OCI-LY1 (cell line): ENCODE measurements around the gene MED27.

Experiments
- H2AFZ ChIP-seq: fragments of 200-600 bp; sonication (generic), shearing (Covaris generic); 2 replicates; pipeline ENCODE4 v1.6.0; 2014; ENCODE audit warnings: antibody characterized with exemption, mild to moderate bottlenecking, low read length
- H3F3A ChIP-seq: fragments of 200-600 bp; sonication (generic), shearing (Covaris generic); 2 replicates; pipeline ENCODE4 v1.6.0; 2014; ENCODE audit warnings: mild to moderate bottlenecking, antibody characterized with exemption, low read length, moderate library complexity; ENCODE audit not compliant: insufficient read depth
- H3K27ac ChIP-seq: fragments of 200-600 bp; sonication (generic); 2 replicates; pipeline ENCODE4 v1.5.1; 2014; ENCODE audit warnings: low read length, mixed run types, mild to moderate bottlenecking, low read depth; ENCODE audit not compliant: poor library complexity, severe bottlenecking
- H3K27me3 ChIP-seq: fragments of 200-600 bp; sonication (generic); 2 replicates; pipeline ENCODE4 v1.6.0; 2014; ENCODE audit warnings: antibody characterized with exemption, mild to moderate bottlenecking, low read length, moderate library complexity; ENCODE audit not compliant: insufficient read depth
- H3K36me3 ChIP-seq: fragments of 200-600 bp; sonication (generic); 2 replicates; pipeline ENCODE4 v1.6.1; 2014; ENCODE audit warnings: mild to moderate bottlenecking, antibody characterized with exemption, low read length, moderate library complexity, mixed read lengths; ENCODE audit not compliant: insufficient read depth
- H3K4me1 ChIP-seq: fragments of 200-600 bp; sonication (generic); 2 replicates; pipeline ENCODE4 v1.5.1; 2014; ENCODE audit warnings: mild to moderate bottlenecking, low read length, moderate library complexity; ENCODE audit not compliant: insufficient read depth, severe bottlenecking
- H3K4me2 ChIP-seq: fragments of 200-600 bp; sonication (generic), shearing (Covaris generic); 2 replicates; pipeline ENCODE4 v1.6.1; 2014; ENCODE audit warnings: low read length
- H3K4me3 ChIP-seq: fragments of 200-600 bp; sonication (generic); 2 replicates; pipeline ENCODE4 v1.5.1; 2014; ENCODE audit warnings: low read length, low read depth, mild to moderate bottlenecking, mixed read lengths; ENCODE audit not compliant: poor library complexity, severe bottlenecking
- H3K79me2 ChIP-seq: fragments of 200-600 bp; shearing (Covaris generic); 2 replicates; pipeline ENCODE4 v1.6.1; 2016; ENCODE audit warnings: mixed run types, low read length, mixed read lengths; ENCODE audit not compliant: insufficient read depth
- H3K9ac ChIP-seq: fragments of 200-600 bp; sonication (generic), shearing (Covaris generic); 2 replicates; pipeline ENCODE4 v1.6.1; 2014; ENCODE audit warnings: mild to moderate bottlenecking, low read length, mixed read lengths
- H3K9me2 ChIP-seq: fragments of 200-600 bp; sonication (generic), shearing (Covaris generic); 2 replicates; pipeline ENCODE4 v1.6.1; 2014; ENCODE audit warnings: low read depth, mild to moderate bottlenecking, low read length, mixed read lengths
- H3K9me3 ChIP-seq: fragments of 200-600 bp; shearing (Covaris generic); 2 replicates; pipeline ENCODE4 v1.6.1; 2014; ENCODE audit warnings: low read length, mixed read lengths
- H4K20me1 ChIP-seq: fragments of 200-600 bp; sonication (generic), shearing (Covaris generic); 2 replicates; pipeline ENCODE4 v1.6.0; 2016; ENCODE audit warnings: mild to moderate bottlenecking, low read length; ENCODE audit not compliant: insufficient read depth
- CTCF ChIP-seq: fragments of 200-600 bp; sonication (generic), shearing (Covaris generic); IDR thresholded peaks from 2 replicates; pipeline ENCODE4 v1.5.1; 2017; ENCODE audit warnings: mild to moderate bottlenecking, antibody characterized with exemption, low read length, moderate library complexity, mixed read lengths
- EZH2 ChIP-seq: fragments of 200-600 bp; sonication (generic), shearing (Covaris generic); IDR thresholded peaks from 2 replicates; pipeline ENCODE4 v1.8.0; 2017; ENCODE audit warnings: borderline replicate concordance, mixed run types, mild to moderate bottlenecking, antibody characterized with exemption, low read length, moderate library complexity, mixed read lengths

The MED27 gene

DNA sequence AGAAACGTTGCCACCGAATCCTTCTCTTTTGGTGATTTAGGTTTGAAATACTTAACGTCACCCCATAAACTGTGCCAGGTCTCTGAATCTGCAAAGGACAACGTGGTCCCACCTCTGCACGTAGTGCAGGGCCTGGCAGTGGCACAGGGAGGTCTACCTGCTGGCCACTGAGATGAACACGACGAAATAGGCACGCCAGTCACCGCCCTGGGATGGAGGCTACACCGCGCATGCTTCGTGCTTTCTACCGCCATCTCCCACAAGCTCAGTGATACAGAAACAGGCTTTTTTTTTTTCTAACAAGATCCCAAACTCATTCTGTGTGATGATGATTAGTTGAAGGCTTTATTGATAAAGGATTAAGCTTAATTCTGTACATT is 199.8 kb downstream of the MED27 start:
- Histone ChIP-seq H3K36me3 (no peaks in the 10 kb centered on the region), H3F3A (no peaks in the 10 kb centered on the region), H3K27ac (no peak overlapping the region), H3K4me1 (no peaks in the 10 kb centered on the region), H3K9me2 (no peaks in the 10 kb centered on the region), H2AFZ (no peak overlapping the region), H3K79me2 (no peaks in the 10 kb centered on the region), H3K9me3 (no peaks in the 10 kb centered on the region), H3K4me2 (no peak overlapping the region), H3K9ac (no peak overlapping the region), H3K4me3 (no peak overlapping the region), H4K20me1 (no peaks in the 10 kb centered on the region), H3K27me3 (no peaks in the 10 kb centered on the region)
- TF ChIP-seq EZH2: no peak
- TF ChIP-seq CTCF: no peak

GRCh38 chr9:131879181-131879910 is 200.3 kb downstream of the MED27 start:
- H3K9me3 ChIP-seq: no peaks in the 10 kb centered on the region
- H3K27ac ChIP-seq: no peak overlapping the region
- no peak overlapping the region for H3K9ac ChIP-seq
- no peaks in the 10 kb centered on the region for H3K4me1 ChIP-seq
- H3K4me2 ChIP-seq: no peak overlapping the region
- no peaks in the 10 kb centered on the region for H3F3A ChIP-seq
- H4K20me1 ChIP-seq: no peaks in the 10 kb centered on the region
- H3K36me3 ChIP-seq: no peaks in the 10 kb centered on the region
- H3K4me3 ChIP-seq: no peak overlapping the region
- no peaks in the 10 kb centered on the region for H3K9me2 ChIP-seq
- H3K79me2 ChIP-seq: no peaks in the 10 kb centered on the region
- no peaks in the 10 kb centered on the region for H3K27me3 ChIP-seq
- no peak for TF ChIP-seq CTCF
- TF ChIP-seq EZH2: no peak
- no peak overlapping the region for H2AFZ ChIP-seq

DNA sequence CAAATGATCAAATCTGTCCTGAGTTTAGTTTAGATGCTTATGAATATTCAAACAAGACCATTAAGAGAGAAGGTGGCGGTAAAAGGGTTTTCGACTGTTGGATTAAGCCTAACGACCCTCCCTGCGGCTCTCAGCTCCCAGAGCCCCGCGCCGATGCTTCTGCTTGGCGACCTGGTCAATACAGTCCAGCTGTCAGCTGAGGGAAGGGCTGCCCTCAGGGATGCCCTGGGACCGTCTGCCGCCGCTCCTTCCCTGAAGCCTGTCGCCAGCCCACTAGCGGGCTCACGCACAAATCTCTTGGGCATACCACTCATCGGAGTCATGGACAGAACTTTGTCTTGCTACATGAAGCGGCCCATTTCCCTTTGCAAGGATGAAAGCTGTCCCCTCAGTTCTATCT is 203.2 kb downstream of the MED27 start:
- Histone ChIP-seq H3K4me2 (no peak overlapping the region), H3K79me2 (no peaks in the 10 kb centered on the region), H4K20me1 (no peaks in the 10 kb centered on the region), H3K9me3 (no peaks in the 10 kb centered on the region), H3K9me2 (no peaks in the 10 kb centered on the region), H3K27ac (no peak overlapping the region), H3K36me3 (no peaks in the 10 kb centered on the region), H3F3A (no peaks in the 10 kb centered on the region), H3K9ac (no peak overlapping the region), H3K27me3 (no peaks in the 10 kb centered on the region), H3K4me3 (no peak overlapping the region), H2AFZ (no peak overlapping the region), H3K4me1 (no peaks in the 10 kb centered on the region)
- no peak for TF ChIP-seq EZH2
- no peak for TF ChIP-seq CTCF
